ENCODE results near the gene PSMA3. TPM values are rescaled to one million over a fixed set of nuclear protein-coding genes. Genes with fewer than 3 reads are reported as not detected.
A peak's percentile ranks its signal among the peaks of the same experiment; 100 is the strongest.

The PSMA3 gene
- polyA plus RNA-seq, 6 donors from 2014 or later, result 134 to 182 (median 141) TPM

DNA sequence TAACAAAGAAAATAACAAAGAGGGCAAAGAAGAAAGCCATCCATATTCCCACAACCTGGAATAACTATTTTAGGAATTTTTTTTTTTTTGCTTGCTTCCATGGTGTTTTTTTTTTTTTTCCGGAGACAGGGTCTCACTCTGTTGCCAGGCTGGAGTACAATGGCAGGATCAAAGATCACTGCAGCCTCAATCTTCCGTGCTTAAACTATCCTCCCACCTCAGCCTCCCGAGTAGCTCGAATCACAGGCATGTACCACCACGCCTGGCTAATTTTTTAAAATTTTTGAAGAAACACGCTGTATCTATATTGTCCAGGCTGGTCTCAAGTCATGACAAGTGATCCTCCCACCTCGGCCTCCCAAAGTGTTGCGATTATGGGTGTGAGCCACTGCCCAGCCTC lies 33.5 kb downstream of the PSMA3 start:
- H3K4me1 Mint-ChIP-seq, result peaks cover 38 to 57% (median 40%) of the 10 kb centered on the region in 3 donors
- ATAC-seq (ENCODE audit: low read depth in 2 of 2), result no peak

DNA sequence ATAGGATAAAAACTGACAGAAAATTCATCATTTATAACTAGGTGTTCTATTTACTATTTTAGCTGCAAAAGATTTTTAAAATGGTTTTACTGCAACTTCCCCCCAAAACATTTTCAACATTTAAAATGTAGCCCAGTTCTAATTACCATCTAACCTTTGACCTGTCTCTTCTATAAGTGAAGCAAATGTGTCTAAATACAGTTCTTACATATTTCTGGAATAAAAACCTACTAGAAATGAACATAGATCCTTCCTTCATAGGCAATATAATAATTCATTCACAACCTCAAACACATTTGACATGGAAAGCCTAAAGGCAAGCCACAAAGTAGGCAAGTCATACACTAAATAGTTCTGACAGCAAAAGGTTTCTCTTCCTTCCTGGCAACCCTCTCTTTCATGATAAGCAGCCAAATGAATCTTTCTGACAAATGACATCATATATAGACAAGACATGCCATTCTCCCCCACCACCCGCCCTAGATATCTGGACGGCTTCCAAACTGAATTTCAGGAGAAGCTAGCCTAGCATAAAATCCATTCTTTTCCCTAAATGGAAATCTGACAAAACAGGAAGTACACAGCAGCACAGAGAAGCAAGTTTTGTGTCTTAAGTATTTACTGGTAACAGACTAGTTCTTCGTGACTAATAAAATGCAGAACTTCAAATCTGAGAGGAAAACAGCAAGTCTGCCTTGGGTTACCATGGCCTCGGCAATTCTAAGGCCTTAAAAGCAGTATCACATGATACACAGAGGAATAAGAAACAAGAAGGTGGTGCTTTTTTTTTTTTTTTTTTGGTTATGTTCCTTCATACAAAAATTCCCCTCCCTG lies 36.5 kb downstream of the PSMA3 start:
- DNase-seq (peak; percentile 40), ATAC-seq (ENCODE audit: low read depth in 2 of 2) (peak; percentile 92 to 94)
- Mint-ChIP-seq H3K27me3 (no peaks in the 10 kb centered on the region), H3K36me3 (peaks cover 16 to 19% of the 10 kb centered on the region in 2 donors), H3K4me3 (peak overlapping the region in 4 of 8 donors; percentile 43 to 71 (median 59)), H3K27ac (peak overlapping the region; percentile 84 to 98 (median 91)), H3K4me1 (peaks cover 37 to 39% (median 38%) of the 10 kb centered on the region in 3 donors), H3K9me3 (no peaks in the 10 kb centered on the region)

More for the DNA sequence above, 33.5 kb downstream of the PSMA3 start:
- peak overlapping the region in 1 of 6 donors; percentile 15 for H3K27ac Mint-ChIP-seq
- DNase-seq, result no peak
- no peaks in the 10 kb centered on the region for H3K27me3 Mint-ChIP-seq
- H3K9me3 Mint-ChIP-seq, result no peaks in the 10 kb centered on the region
- no peak overlapping the region for H3K4me3 Mint-ChIP-seq
- peaks cover 0 to 8% of the 10 kb centered on the region in 2 donors for H3K36me3 Mint-ChIP-seq

GRCh38 chr14:58281969-58282368 lies 37.3 kb downstream of the PSMA3 start:
- ATAC-seq (ENCODE audit: low read depth in 2 of 2), result no peak
- Mint-ChIP-seq H3K27me3 (no peaks in the 10 kb centered on the region), H3K4me3 (peak overlapping the region in 2 of 8 donors; percentile 43 to 71), H3K36me3 (peaks cover 16 to 19% of the 10 kb centered on the region in 2 donors), H3K9me3 (no peaks in the 10 kb centered on the region), H3K4me1 (peaks cover 33 to 38% (median 37%) of the 10 kb centered on the region in 3 donors), H3K27ac (peak overlapping the region; percentile 84 to 98 (median 90))
- DNase-seq, result no peak

- Mint-ChIP-seq H3K36me3 (peaks cover 21 to 24% of the 10 kb centered on the region in 2 donors), H3K4me3 (no peak overlapping the region), H3K27me3 (no peaks in the 10 kb centered on the region), H3K4me1 (peaks cover 33 to 44% (median 41%) of the 10 kb centered on the region in 3 donors), H3K9me3 (no peaks in the 10 kb centered on the region), H3K27ac (peak overlapping the region in 4 of 6 donors; percentile 16 to 90 (median 44))
- no peak for ATAC-seq (ENCODE audit: low read depth in 2 of 2)
- no peak for DNase-seq
Measured at GRCh38 chr14:58282925-58283593, 38.4 kb downstream of the PSMA3 start.

DNA sequence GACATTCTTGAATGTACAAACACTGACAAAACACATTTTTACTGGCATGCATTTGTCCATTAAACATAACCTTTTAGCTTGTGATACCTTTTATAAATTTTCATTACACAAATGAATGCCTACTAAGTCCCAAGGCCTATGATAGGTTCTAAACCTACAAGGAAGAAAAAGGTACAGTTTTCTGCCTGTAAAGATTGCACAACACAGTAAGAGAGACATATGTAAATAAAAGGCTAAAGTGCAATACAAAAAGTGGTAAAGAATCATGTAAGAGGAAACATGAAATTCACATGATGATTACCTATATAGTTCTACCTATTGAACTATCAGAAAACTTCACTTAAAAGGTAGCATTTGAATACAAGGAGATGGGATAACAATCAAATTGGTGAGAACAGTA lies 39.1 kb downstream of the PSMA3 start:
- no peaks in the 10 kb centered on the region for H3K27me3 Mint-ChIP-seq
- no peaks in the 10 kb centered on the region for H3K9me3 Mint-ChIP-seq
- DNase-seq, result no peak
- peaks cover 37 to 48% (median 47%) of the 10 kb centered on the region in 3 donors for H3K4me1 Mint-ChIP-seq
- no peak overlapping the region for H3K4me3 Mint-ChIP-seq
- H3K27ac Mint-ChIP-seq, result peak overlapping the region in 4 of 6 donors; percentile 16 to 90 (median 64)
- ATAC-seq (ENCODE audit: low read depth in 2 of 2), result no peak
- H3K36me3 Mint-ChIP-seq, result peaks cover 24 to 26% of the 10 kb centered on the region in 2 donors

DNA sequence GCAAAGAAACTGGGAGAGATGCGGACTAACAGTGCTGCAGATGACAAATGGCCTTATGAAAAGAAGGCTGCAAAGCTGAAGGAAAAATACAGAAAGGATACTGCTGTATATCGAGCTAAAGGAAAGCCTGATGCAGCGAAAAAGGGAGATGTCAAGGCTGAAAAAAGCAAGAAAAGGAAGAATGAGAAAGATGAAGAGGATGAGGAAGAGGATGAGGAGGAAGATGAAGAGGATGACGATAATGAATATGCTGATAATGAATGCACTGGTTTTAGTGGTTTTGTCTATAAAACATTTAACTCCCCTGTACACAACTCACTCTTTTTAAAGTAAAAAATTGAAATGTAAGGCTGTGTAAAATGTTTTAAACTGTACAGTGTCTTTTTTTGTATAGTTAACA lies 40.5 kb downstream of the PSMA3 start:
- DNase-seq, result no peak
- H3K27ac Mint-ChIP-seq, result peak overlapping the region in 2 of 6 donors; percentile 24 to 89
- peaks cover 24 to 39% of the 10 kb centered on the region in 2 donors for H3K36me3 Mint-ChIP-seq
- no peaks in the 10 kb centered on the region for H3K9me3 Mint-ChIP-seq
- no peak overlapping the region for H3K4me3 Mint-ChIP-seq
- ATAC-seq (ENCODE audit: low read depth in 2 of 2), result no peak
- H3K27me3 Mint-ChIP-seq, result no peaks in the 10 kb centered on the region
- H3K4me1 Mint-ChIP-seq, result peaks cover 37 to 49% (median 47%) of the 10 kb centered on the region in 3 donors

GRCh38 chr14:58287607-58288042 lies 43.0 kb downstream of the PSMA3 start:
- peaks cover 22 to 40% (median 37%) of the 10 kb centered on the region in 3 donors for H3K4me1 Mint-ChIP-seq
- H3K27ac Mint-ChIP-seq, result peak overlapping the region in 4 of 6 donors; percentile 9 to 63 (median 42)

GRCh38 chr14:58288106-58288792 lies 43.6 kb downstream of the PSMA3 start:
- no peaks in the 10 kb centered on the region for H3K27me3 Mint-ChIP-seq
- no peaks in the 10 kb centered on the region for H3K9me3 Mint-ChIP-seq
- peaks cover 30 to 43% of the 10 kb centered on the region in 2 donors for H3K36me3 Mint-ChIP-seq
- peak overlapping the region in 4 of 6 donors; percentile 9 to 63 (median 44) for H3K27ac Mint-ChIP-seq
- DNase-seq, result no peak
- ATAC-seq (ENCODE audit: low read depth in 2 of 2), result no peak
- H3K4me1 Mint-ChIP-seq, result peaks cover 27 to 41% (median 39%) of the 10 kb centered on the region in 3 donors
- no peak overlapping the region for H3K4me3 Mint-ChIP-seq

More at GRCh38 chr14:58287607-58288042, 43.0 kb downstream of the PSMA3 start:
- DNase-seq (no peak), ATAC-seq (ENCODE audit: low read depth in 2 of 2) (no peak)
- Mint-ChIP-seq H3K4me3 (no peak overlapping the region), H3K36me3 (peaks cover 28 to 43% of the 10 kb centered on the region in 2 donors), H3K27me3 (no peaks in the 10 kb centered on the region), H3K9me3 (no peaks in the 10 kb centered on the region)

GRCh38 chr14:58291646-58292045 lies 47.0 kb downstream of the PSMA3 start:
- Mint-ChIP-seq H3K27ac (no peak overlapping the region), H3K4me1 (peaks cover 32 to 51% (median 40%) of the 10 kb centered on the region in 3 donors), H3K4me3 (no peak overlapping the region), H3K36me3 (peaks cover 12 to 27% of the 10 kb centered on the region in 2 donors), H3K9me3 (no peaks in the 10 kb centered on the region), H3K27me3 (no peaks in the 10 kb centered on the region)
- DNase-seq (no peak), ATAC-seq (ENCODE audit: low read depth in 2 of 2) (no peak)

DNA sequence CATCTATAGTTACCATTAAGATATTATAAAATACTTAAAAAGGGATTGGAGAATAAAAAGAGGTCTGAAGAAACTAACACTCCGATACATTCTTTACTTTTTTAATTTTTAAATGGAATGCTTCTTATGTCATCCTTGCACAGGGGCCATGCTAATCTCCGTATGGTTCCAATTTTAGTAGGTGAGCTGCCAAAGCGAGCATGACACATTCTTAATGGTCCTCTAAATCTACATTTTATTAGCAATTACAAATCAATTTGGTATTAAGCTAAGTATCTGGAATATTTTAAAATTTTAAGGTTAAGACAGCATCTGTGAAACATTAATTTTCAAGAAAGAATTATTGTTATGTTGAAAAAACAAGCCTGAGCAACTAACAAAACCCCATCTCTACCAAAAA lies 47.5 kb downstream of the PSMA3 start:
- no peak overlapping the region for H3K4me3 Mint-ChIP-seq
- no peak for ATAC-seq (ENCODE audit: low read depth in 2 of 2)
- H3K9me3 Mint-ChIP-seq, result no peaks in the 10 kb centered on the region
- H3K4me1 Mint-ChIP-seq, result peaks cover 36 to 51% (median 40%) of the 10 kb centered on the region in 3 donors
- H3K36me3 Mint-ChIP-seq, result peaks cover 12 to 27% of the 10 kb centered on the region in 2 donors
- no peaks in the 10 kb centered on the region for H3K27me3 Mint-ChIP-seq
- no peak overlapping the region for H3K27ac Mint-ChIP-seq
- DNase-seq, result no peak

GRCh38 chr14:58294201-58294600 lies 49.6 kb downstream of the PSMA3 start:
- Mint-ChIP-seq H3K4me3 (peak overlapping the region in 2 of 8 donors; percentile 3 to 41), H3K9me3 (no peaks in the 10 kb centered on the region), H3K4me1 (peaks cover 24 to 44% (median 26%) of the 10 kb centered on the region in 3 donors), H3K27ac (no peak overlapping the region), H3K27me3 (no peaks in the 10 kb centered on the region), H3K36me3 (peaks cover 6 to 13% of the 10 kb centered on the region in 2 donors)
- DNase-seq (no peak), ATAC-seq (ENCODE audit: low read depth in 2 of 2) (no peak)

DNA sequence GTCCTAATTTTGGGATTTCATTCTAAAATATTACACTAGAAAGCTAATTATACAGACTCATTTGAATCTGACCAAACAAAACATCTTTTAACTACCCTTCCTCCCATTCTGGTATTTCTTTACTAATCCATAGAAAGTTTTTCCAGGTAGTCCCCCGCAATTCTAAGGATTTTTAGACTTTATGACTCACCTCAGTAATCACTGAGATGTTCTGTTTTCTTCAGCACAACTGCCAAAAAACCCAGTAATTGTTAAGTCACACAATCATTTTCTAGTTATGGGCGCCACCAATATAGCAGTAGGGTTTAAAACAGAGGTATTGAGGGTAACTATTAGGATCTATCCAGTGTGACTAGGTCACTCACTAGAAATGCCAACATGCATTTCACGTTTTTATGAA lies 52.1 kb downstream of the PSMA3 start:
- Mint-ChIP-seq H3K27me3 (no peaks in the 10 kb centered on the region), H3K9me3 (no peaks in the 10 kb centered on the region), H3K4me1 (peaks cover 20 to 52% (median 27%) of the 10 kb centered on the region in 3 donors), H3K36me3 (peaks cover 0 to 6% of the 10 kb centered on the region in 2 donors), H3K4me3 (no peak overlapping the region), H3K27ac (peak overlapping the region in 1 of 6 donors; percentile 44)
- ATAC-seq (ENCODE audit: low read depth in 2 of 2) (no peak), DNase-seq (no peak)

- Mint-ChIP-seq H3K9me3 (no peaks in the 10 kb centered on the region), H3K36me3 (peaks cover 0 to 5% of the 10 kb centered on the region in 2 donors), H3K4me1 (peaks cover 20 to 56% (median 27%) of the 10 kb centered on the region in 3 donors), H3K27ac (no peak overlapping the region), H3K27me3 (no peaks in the 10 kb centered on the region), H3K4me3 (no peak overlapping the region)
- ATAC-seq (ENCODE audit: low read depth in 2 of 2), result no peak
- DNase-seq, result no peak
Measured at GRCh38 chr14:58297412-58297761, 52.7 kb downstream of the PSMA3 start.
